Measurements from ENCODE around the gene DISP3.

Gene DISP3

DNA sequence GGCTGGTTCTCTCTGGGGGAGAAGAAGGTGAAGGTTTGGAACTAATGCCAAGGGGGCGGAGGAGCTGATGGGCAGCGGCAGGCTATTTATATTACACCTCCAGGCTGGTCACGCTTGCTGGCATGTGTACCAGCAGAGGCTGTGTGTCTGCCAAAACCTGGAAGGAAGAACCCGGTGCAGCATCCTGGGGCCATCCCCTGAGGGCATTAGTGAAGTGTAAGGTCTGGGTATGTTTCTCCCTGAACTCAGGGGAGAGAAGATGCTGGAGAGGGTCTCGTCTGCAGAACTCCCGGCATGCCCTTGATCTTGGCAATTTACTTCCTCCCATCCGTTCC is 5.3 kb downstream of the DISP3 start:
- no peak for DNase-seq (ENCODE audit: low read depth in 4 of 4, low spot score in 1 of 4)

- DNase-seq (ENCODE audit: low read depth in 4 of 4, low spot score in 1 of 4), result no peak
Observed at GRCh38 chr1:11485191-11485590, 6.2 kb downstream of the DISP3 start.

GRCh38 chr1:11486231-11487009 is 7.5 kb downstream of the DISP3 start:
- no peak for DNase-seq (ENCODE audit: low read depth in 4 of 4, low spot score in 1 of 4)

- no peak for DNase-seq (ENCODE audit: low read depth in 4 of 4, low spot score in 1 of 4)
Observed at GRCh38 chr1:11487196-11487751, 8.3 kb downstream of the DISP3 start.

DNA sequence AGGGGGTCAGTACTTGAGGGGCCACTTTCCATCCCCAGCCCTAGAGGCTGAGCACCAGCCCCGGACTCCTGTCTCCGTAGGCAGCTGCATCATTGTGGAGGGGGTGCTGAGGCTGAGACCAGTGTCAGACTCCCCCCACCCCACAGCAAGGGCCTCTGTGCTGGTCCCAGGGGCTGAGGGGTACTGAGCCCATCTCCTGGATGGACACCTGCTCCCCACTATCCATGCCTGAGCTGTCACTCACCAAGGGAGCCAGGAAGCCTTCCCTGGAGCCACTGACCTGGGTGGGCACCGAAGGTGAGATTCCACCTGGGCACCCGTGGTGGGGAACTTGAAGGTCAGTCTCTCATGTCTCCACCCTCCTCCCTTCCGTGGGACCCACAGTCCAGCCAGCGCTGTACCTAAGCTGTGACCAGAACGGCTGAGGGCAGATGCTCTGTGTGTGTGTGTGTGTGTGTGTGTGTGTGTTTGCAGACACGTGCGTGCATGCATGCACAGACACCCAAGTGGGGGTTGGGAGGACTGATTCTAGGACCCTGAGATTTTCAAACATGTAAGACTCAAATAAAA is 9.3 kb downstream of the DISP3 start:
- no peak for DNase-seq (ENCODE audit: low read depth in 4 of 4, low spot score in 1 of 4)

DNA sequence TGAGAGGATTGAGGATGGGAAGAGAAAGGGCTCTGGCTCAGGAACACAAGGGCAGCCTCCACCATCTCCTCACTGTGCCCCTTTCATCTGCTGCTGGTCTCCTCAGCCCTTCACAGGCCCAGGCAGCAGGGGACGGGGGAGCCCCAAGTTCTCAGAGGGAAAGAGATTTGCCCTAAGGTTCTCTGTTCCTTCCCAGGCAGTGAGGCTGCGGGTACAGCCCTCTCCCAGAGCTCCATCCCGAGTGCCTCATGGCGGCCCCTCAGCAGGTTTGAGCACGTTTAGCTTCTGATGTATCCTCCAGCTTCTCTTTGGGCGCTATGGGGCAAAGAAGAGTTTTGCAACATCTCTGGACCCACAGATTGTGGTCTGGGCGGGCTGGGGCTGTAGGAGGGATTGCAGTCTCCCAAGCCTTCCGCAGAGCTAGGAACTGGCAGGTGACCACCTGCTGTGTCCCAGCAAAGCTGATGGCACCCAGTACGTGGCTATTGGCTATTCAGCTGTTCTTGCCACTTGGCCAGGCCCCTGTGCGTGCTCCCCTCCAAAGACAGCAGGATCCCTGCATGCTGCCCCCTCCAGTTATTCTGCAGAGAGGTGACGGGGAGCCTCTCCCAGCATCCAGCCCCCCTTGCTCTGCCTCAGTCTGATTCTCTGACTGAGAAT is 10.1 kb downstream of the DISP3 start:
- no peak for DNase-seq (ENCODE audit: low read depth in 4 of 4, low spot score in 1 of 4)

DNA sequence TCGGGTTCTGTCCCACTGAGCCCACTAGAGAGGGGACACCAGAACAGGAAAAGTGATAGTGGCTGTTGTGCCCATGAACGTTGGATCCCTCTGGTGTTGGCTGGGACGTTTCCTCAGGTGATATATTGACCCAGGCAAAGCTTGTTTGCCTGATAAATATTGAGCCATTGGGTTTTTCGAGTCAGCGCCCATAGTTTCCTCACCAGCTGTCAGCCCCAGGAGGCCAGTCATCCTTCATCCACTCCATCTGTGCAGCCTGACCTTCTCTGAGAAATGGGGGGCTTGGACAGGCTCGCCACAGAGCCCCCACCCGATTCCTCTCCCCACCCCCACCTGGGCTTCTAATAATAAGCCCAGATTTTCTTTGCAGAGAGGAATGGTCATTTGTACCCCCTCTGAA is 13.3 kb downstream of the DISP3 start:
- no peak for DNase-seq (ENCODE audit: low read depth in 4 of 4, low spot score in 1 of 4)

DNA sequence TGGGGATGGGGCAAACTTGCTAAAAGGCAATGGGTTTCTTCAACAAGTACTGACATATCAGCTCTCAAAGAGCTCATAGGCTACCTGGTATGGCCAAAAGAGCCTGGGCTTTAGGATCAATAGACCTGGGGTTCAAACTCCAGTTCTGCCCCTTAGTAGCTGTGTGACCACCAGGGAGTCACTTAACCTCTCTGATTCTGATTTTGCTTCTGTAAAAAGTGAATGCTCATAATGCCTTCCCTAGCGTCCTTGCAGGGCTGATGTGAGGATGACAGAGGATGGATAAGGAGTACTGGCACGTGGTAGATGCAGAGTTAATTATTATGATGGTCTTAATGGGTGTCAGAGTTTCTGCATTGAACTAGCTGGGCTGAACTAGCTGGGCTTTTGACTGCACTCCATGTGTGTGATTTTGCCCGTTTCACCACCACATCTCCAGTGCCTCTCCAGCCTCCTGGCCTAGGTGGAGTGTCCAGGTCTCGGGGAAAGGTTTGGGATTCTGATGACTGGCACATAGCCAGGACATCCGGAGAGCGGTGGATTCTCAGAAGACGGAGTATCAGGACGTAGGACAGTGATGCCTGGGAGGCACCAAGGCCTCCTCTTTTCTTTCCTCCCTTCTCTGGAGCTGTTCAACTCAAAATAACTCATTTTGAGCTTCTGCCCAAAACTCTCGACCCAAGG is 15.2 kb downstream of the DISP3 start:
- DNase-seq (ENCODE audit: low read depth in 4 of 4, low spot score in 1 of 4), result no peak

- no peak for DNase-seq (ENCODE audit: low read depth in 4 of 4, low spot score in 1 of 4)
Observed at GRCh38 chr1:11494771-11495170, 15.8 kb downstream of the DISP3 start.

DNA sequence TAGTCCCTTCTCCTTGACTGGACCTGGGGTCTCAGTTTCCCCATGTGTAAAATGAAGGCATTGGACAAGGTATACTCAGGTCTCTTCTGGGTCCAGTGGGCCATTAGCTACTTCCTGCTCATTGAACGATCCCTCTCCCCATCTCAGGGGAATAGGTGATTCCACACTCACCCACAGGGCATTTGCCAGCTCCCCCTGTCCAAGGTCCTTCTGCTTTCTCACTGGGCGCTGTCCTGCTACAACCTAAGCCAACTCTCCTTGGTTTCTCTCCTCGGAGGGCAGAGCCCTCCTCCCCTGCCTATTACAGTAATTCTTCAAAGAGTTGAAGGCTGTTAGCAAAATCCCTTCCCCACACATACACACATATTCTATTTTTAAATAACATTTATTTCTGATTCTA is 16.6 kb downstream of the DISP3 start:
- DNase-seq (ENCODE audit: low read depth in 4 of 4, low spot score in 1 of 4), result no peak

- DNase-seq (ENCODE audit: low read depth in 4 of 4, low spot score in 1 of 4), result no peak
Observed at GRCh38 chr1:11496551-11497080, 17.7 kb downstream of the DISP3 start.

GRCh38 chr1:11498956-11499594 is 20.1 kb downstream of the DISP3 start:
- DNase-seq (ENCODE audit: low read depth in 4 of 4, low spot score in 1 of 4), result no peak

GRCh38 chr1:11499601-11500331 is 20.8 kb downstream of the DISP3 start:
- no peak for DNase-seq (ENCODE audit: low read depth in 4 of 4, low spot score in 1 of 4)

GRCh38 chr1:11500881-11501280 is 21.9 kb downstream of the DISP3 start:
- no peak for DNase-seq (ENCODE audit: low read depth in 4 of 4, low spot score in 1 of 4)

DNA sequence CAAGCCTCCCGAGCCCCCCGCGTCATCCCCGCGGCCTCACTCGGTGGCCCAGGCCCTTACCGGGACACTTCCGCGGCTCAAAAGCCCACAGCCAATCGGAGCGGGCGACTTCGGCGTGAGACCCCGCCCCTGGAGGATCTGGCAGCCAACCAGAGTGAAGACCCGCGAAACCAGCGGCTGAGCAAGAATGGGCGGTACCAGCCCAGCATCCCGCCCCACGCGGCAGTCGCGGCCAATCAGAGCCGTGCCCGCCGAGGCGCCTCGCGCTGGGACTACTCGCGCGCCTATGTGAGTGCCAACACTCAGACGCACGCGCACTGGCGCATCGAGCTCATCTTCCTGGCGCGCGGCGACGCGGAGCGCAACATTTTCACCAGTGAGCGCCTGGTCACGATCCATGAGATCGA is 22.5 kb downstream of the DISP3 start:
- no peak for DNase-seq (ENCODE audit: low read depth in 4 of 4, low spot score in 1 of 4)

DNA sequence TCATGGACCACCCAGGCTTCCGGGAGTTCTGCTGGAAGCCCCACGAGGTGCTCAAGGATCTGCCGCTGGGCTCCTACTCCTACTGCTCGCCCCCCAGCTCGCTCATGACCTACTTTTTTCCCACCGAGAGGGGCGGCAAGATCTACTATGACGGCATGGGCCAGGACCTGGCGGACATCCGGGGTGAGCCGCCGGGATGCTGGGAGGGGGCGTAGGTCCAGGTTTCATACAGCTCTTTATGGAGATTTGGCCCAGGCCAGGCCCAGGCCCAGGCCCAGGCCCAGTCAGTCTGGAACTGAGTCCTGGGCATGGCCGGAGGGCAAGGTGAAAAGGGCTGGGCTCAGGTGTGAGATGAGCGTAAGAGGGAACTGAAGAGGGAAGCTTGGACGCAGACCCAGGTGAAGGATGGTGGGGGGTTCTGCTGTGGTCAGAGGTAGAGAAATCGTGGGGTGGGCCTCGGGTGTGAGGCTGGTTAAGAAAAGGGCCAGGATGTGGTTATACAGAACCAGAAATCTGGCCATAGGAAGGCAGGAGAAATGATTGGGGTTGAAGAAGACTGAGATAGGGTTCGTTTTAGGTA is 23.0 kb downstream of the DISP3 start:
- no peak for DNase-seq (ENCODE audit: low read depth in 4 of 4, low spot score in 1 of 4)

DNA sequence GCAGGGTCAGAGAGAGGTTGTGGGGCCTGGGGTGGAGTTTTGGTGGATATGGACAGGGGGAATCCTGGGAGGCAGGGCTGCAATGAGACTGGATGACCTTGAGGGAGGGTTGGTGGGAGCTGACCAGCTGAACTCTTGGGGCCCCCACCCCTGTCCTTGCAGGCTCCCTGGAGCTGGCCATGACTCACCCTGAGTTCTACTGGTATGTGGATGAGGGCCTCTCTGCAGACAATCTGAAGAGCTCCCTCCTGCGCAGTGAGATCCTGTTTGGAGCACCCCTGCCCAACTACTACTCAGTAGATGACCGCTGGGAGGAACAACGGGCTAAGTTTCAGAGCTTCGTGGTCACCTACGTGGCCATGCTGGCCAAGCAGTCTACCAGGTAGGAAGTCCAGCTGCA is 23.6 kb downstream of the DISP3 start:
- no peak for DNase-seq (ENCODE audit: low read depth in 4 of 4, low spot score in 1 of 4)

DNA sequence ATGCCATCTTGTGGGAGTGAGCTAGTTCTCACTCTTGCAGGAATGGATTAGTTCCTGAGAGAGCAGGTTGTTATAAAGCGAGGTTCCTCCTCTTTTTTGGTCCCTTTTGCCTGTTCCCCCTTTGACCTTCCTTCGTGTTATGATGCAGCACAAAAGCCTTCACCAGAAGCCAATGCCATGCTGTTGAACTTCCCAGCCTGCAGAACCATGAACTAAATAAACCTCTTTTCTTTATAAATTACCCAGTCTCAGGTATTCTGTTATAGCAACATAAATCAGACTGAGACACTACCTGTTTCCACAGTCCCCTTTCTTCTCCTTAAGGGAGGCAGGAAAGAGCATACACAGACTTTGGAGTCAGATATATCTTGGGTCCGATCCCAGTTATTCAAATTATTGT is 25.6 kb downstream of the DISP3 start:
- no peak for DNase-seq (ENCODE audit: low read depth in 4 of 4, low spot score in 1 of 4)

DNA sequence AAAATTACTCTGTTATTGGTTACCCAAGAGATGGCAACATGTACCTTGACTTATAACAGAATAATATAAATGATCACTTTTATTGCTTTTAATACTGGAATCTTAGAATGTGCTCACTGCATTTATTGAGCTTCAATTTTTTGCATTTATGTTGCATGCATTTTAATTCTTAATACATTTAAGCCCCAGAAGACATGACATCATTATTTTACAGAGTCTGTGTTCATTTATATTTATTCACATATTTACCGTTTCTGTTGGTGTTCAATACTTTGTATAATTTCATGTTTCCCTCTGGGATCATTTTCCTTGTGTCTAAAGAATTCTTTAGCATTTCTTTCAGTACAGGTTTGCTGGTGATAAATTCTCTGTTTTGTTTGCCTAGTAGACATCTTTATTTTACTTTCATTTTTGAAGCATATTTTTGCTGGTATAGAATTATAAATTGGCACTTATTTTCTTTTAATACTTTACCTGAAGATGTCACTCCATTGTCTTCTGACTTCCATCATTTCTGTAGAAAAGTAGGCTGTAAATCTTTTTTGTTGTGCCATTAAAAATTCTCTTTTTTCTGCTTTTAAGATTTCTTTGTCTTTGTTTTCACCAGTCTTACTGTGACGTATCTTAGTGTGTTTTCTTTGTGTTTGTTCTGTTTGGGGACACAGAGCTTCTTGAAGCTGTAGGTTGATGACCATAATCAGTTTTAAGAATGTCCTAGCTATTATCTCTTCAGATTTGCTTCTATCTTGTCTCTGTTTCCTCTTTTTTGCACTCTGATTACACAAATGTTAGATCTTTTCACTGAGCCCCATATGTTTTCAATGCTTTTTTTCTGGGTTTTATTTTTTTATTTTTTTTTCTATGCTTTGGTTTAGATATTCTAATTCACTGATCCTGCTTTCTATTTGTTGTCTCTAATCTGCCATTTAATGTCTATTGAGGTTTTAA is 26.9 kb downstream of the DISP3 start:
- DNase-seq (ENCODE audit: low read depth in 4 of 4, low spot score in 1 of 4), result no peak

Measured in stimulated activated CD4-positive, alpha-beta T cell treated with anti-CD3 and anti-CD28 coated beads, Interleukin-1b, Interleukin-23, amount 100 ng/mL, for 24 hours (primary cell).